ENCODE results near the gene OR52E5. TPM values are rescaled to one million over a fixed set of nuclear protein-coding genes. Genes with fewer than 3 reads are reported as not detected.

OR52E5 gene
- total RNA-seq, 1 experiment from 2014 or later, result not detected

GRCh38 chr11:5930614-5931013, 37.6 kb downstream of the OR52E5 start:
- no peak overlapping the region for H3K27ac ChIP-seq (ENCODE audit: low read length)
- H3K4me1 ChIP-seq (ENCODE audit: control insufficient read depth, insufficient read depth, low read length), result no peaks in the 10 kb centered on the region
- in situ Hi-C loops (cut with HindIII; ENCODE audit: low pct_unique_long_range_greater_than_20kb, low sequenced_read_pairs), result no loop called here
- DNase-seq (ENCODE audit: low read depth, low spot score) (no peak), ATAC-seq (no peak)
- H3K4me3 ChIP-seq (ENCODE audit: low read depth in 2 of 2, low read length in 2 of 2), result no peak overlapping the region
- no peak for TF ChIP-seq POLR2AphosphoS5 (IDR thresholded peaks at IDR 0.05; ENCODE audit: low read depth, low read length)
- TF ChIP-seq REST (IDR thresholded peaks at IDR 0.05; ENCODE audit: insufficient read depth in 1 of 2, low read depth in 2 of 2, low read length in 1 of 2), result no peak
- no peak for TF ChIP-seq TCF7L2 (IDR thresholded peaks at IDR 0.05; ENCODE audit: low read depth, low read length)
- TF ChIP-seq SIN3A (IDR thresholded peaks at IDR 0.05; ENCODE audit: borderline replicate concordance, insufficient read depth, low read depth, low read length), result no peak
- no peak for TF ChIP-seq CTCF (IDR thresholded peaks at IDR 0.05)
- no peaks in the 10 kb centered on the region for H3K36me3 ChIP-seq (ENCODE audit: control insufficient read depth, insufficient read depth, low read length)
- no TSS peak for BruUV-seq (replicated peaks)
- POLR2A ChIA-PET, result no interaction called here
- intact Hi-C loops (cut with micrococcal nuclease; ENCODE audit: unreplicated experiment), result no loop called here
- H3K9me3 ChIP-seq (ENCODE audit: control insufficient read depth, insufficient read depth, low read depth, low read length), result no peaks in the 10 kb centered on the region
- CTCF ChIA-PET, result no interaction called here
- no peaks in the 10 kb centered on the region for H3K27me3 ChIP-seq (ENCODE audit: control insufficient read depth, insufficient read depth, low read length)

- Histone ChIP-seq H3K36me3 (ENCODE audit: control insufficient read depth, insufficient read depth, low read length) (no peaks in the 10 kb centered on the region), H3K4me3 (ENCODE audit: low read depth in 2 of 2, low read length in 2 of 2) (no peak overlapping the region), H3K4me1 (ENCODE audit: control insufficient read depth, insufficient read depth, low read length) (no peaks in the 10 kb centered on the region), H3K27me3 (ENCODE audit: control insufficient read depth, insufficient read depth, low read length) (no peaks in the 10 kb centered on the region), H3K9me3 (ENCODE audit: control insufficient read depth, insufficient read depth, low read depth, low read length) (no peaks in the 10 kb centered on the region), H3K27ac (ENCODE audit: low read length) (no peak overlapping the region)
- DNase-seq (ENCODE audit: low read depth, low spot score), result no peak
- intact Hi-C loops (cut with micrococcal nuclease; ENCODE audit: unreplicated experiment) (no loop called here), in situ Hi-C loops (cut with HindIII; ENCODE audit: low pct_unique_long_range_greater_than_20kb, low sequenced_read_pairs) (no loop called here)
- no TSS peak for BruUV-seq (replicated peaks)
- POLR2A ChIA-PET, result no interaction called here
- CTCF ChIA-PET, result no interaction called here
- no peak for TF ChIP-seq REST (IDR thresholded peaks at IDR 0.05; ENCODE audit: insufficient read depth in 1 of 2, low read depth in 2 of 2, low read length in 1 of 2)
- TF ChIP-seq TCF7L2 (IDR thresholded peaks at IDR 0.05; ENCODE audit: low read depth, low read length), result no peak
- ATAC-seq, result no peak
Observed at GRCh38 chr11:5931061-5931460, 38.1 kb downstream of the OR52E5 start.

Measured in Panc1 (cell line).